A673 (cell line): ENCODE measurements around the gene ISCU.

ENCODE experiments used
- EZH2 ChIP-seq: fragments of 200-600 bp; sonication (generic); IDR thresholded peaks from 2 replicates; pipeline ENCODE4 v1.6.1; 2017; ENCODE audit warnings: borderline replicate concordance, low read depth, mild to moderate bottlenecking, mixed read lengths, antibody characterized with exemption, low read length; ENCODE audit not compliant: poor library complexity, severe bottlenecking
- TF ChIP-seq, protein P1 (sequence below): fragments of 300-800, 200-600 bp; sonication (generic); conservative IDR thresholded peaks from 2 replicates; pipeline ENCODE4 v1.5.1; 2017; ENCODE audit warnings: low read depth, mild to moderate bottlenecking, antibody characterized with exemption, low read length, moderate library complexity, mixed read lengths

DNA sequence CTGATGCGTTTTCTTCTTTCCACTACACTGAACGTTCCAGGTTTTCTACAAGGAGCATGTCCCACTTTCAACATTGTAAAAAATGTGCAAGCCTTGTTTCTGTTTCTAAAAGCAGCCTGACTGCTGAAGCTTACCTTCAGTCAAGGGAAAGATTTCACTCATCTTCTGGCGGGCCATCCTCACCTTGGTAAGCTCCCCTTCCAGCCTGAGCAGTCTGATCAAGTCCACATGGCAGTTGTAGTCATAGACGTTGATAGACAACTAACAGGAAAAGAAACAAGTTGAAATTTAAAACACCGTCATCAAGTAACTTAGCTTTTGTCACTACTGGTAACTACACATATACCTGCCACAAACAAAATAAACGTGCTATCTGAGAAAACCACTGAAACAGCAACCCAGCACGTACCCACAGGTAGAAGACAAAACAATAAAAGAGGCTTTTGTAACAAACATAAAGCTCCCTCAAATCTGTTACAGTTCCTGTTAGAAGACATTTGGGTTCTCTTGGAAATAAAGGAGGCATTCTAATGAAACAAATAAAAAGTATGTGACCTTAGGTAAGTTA, 13.4 kb upstream of the ISCU start:
- TF ChIP-seq, protein P1, sequence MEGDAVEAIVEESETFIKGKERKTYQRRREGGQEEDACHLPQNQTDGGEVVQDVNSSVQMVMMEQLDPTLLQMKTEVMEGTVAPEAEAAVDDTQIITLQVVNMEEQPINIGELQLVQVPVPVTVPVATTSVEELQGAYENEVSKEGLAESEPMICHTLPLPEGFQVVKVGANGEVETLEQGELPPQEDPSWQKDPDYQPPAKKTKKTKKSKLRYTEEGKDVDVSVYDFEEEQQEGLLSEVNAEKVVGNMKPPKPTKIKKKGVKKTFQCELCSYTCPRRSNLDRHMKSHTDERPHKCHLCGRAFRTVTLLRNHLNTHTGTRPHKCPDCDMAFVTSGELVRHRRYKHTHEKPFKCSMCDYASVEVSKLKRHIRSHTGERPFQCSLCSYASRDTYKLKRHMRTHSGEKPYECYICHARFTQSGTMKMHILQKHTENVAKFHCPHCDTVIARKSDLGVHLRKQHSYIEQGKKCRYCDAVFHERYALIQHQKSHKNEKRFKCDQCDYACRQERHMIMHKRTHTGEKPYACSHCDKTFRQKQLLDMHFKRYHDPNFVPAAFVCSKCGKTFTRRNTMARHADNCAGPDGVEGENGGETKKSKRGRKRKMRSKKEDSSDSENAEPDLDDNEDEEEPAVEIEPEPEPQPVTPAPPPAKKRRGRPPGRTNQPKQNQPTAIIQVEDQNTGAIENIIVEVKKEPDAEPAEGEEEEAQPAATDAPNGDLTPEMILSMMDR, result no peak
- no peak for TF ChIP-seq EZH2
